ENCODE data around the gene SHANK1.
A peak's percentile ranks its signal among the peaks of the same experiment; 100 is the strongest.

Gene SHANK1

GRCh38 chr19:50729894-50730293, 10.3 kb upstream of the SHANK1 start:
- peaks cover 20% of the 10 kb centered on the region for H3K27me3 Mint-ChIP-seq (ENCODE audit: low read depth, poor library complexity)
- no peak for TF ChIP-seq CTCF (IDR thresholded peaks at IDR 0.05)
- no peak overlapping the region for H3K4me3 Mint-ChIP-seq
- no peaks in the 10 kb centered on the region for H3K9me3 Mint-ChIP-seq
- H3K4me1 Mint-ChIP-seq = peaks cover 31% of the 10 kb centered on the region
- H3K36me3 Mint-ChIP-seq (ENCODE audit: low read depth) = no peaks in the 10 kb centered on the region
- no peak for DNase-seq
- no peak overlapping the region for H3K27ac Mint-ChIP-seq

- H3K36me3 Mint-ChIP-seq (ENCODE audit: low read depth) = no peaks in the 10 kb centered on the region
- peak; percentile 97 for DNase-seq
- peaks cover 7% of the 10 kb centered on the region for H3K27me3 Mint-ChIP-seq (ENCODE audit: low read depth, poor library complexity)
- peaks cover 39% of the 10 kb centered on the region for H3K4me1 Mint-ChIP-seq
- TF ChIP-seq CTCF (IDR thresholded peaks at IDR 0.05) = no peak
- peak overlapping the region; percentile 75 for H3K4me3 Mint-ChIP-seq
- H3K9me3 Mint-ChIP-seq = no peaks in the 10 kb centered on the region
- H3K27ac Mint-ChIP-seq = no peak overlapping the region
These were observed 8.6 kb upstream of the SHANK1 start for GRCh38 chr19:50728084-50728737.

- peak overlapping the region; percentile 91 for H3K27ac Mint-ChIP-seq
- H3K36me3 Mint-ChIP-seq (ENCODE audit: low read depth) = no peaks in the 10 kb centered on the region
- DNase-seq = no peak
- no peaks in the 10 kb centered on the region for H3K27me3 Mint-ChIP-seq (ENCODE audit: low read depth, poor library complexity)
- H3K4me1 Mint-ChIP-seq = peaks cover 62% of the 10 kb centered on the region
- TF ChIP-seq CTCF (IDR thresholded peaks at IDR 0.05) = no peak
- H3K9me3 Mint-ChIP-seq = no peaks in the 10 kb centered on the region
- H3K4me3 Mint-ChIP-seq = peak overlapping the region; percentile 95
These were observed 6.3 kb upstream of the SHANK1 start for GRCh38 chr19:50725911-50726230.

GRCh38 chr19:50725218-50725910, 5.8 kb upstream of the SHANK1 start:
- Mint-ChIP-seq H3K27ac (peak overlapping the region; percentile 91), H3K27me3 (ENCODE audit: low read depth, poor library complexity) (peaks cover under 1% of the 10 kb centered on the region), H3K9me3 (no peaks in the 10 kb centered on the region), H3K4me1 (peaks cover 67% of the 10 kb centered on the region), H3K4me3 (peak overlapping the region; percentile 95), H3K36me3 (ENCODE audit: low read depth) (no peaks in the 10 kb centered on the region)
- DNase-seq = no peak
- no peak for TF ChIP-seq CTCF (IDR thresholded peaks at IDR 0.05)

- Mint-ChIP-seq H3K27me3 (ENCODE audit: low read depth, poor library complexity) (peaks cover 4% of the 10 kb centered on the region), H3K36me3 (ENCODE audit: low read depth) (no peaks in the 10 kb centered on the region), H3K4me3 (peak overlapping the region; percentile 95), H3K27ac (peak overlapping the region; percentile 75), H3K9me3 (no peaks in the 10 kb centered on the region), H3K4me1 (peaks cover 72% of the 10 kb centered on the region)
- TF ChIP-seq CTCF (IDR thresholded peaks at IDR 0.05) = peak; percentile 74
- DNase-seq = peak; percentile 100
These were observed 5.1 kb upstream of the SHANK1 start for GRCh38 chr19:50724522-50725217.
